CD4-positive, alpha-beta T cell treated with Interleukin-6 for 4 hours (primary cell): ENCODE results near the gene PRRC2A.
A peak's percentile ranks its signal among the peaks of the same experiment; 100 is the strongest.

Experiments
- DNase-seq: peaks from one replicate; pipeline ENCODE4 v3.0.0-alpha.2; 2020; ENCODE audit warnings: mixed read lengths

PRRC2A gene

GRCh38 chr6:31669676-31670075 is 49.2 kb downstream of the PRRC2A start, which contains the start of gene LY6G5B:
Gene LY6G5B, plus strand, starts transcription at chr6:31669976. Its CDS starts 975 bp downstream, at chr6:31670951.
- DNase-seq, result no peak

- DNase-seq, result no peak
These were observed 55.9 kb downstream of the PRRC2A start for GRCh38 chr6:31676322-31676903.

- no peak for DNase-seq
These were observed 56.4 kb downstream of the PRRC2A start for GRCh38 chr6:31676904-31677303.

- DNase-seq, result no peak
These were observed 57.4 kb downstream of the PRRC2A start for GRCh38 chr6:31677955-31678354.

GRCh38 chr6:31680226-31681134 is 60.0 kb downstream of the PRRC2A start, which contains the start of gene LY6G5C:
Gene LY6G5C, minus strand, starts transcription at chr6:31681067. Its CDS starts 694 bp downstream, at chr6:31680373.
- DNase-seq, result peak; percentile 76

- peak; percentile 61 for DNase-seq
These were observed 60.7 kb downstream of the PRRC2A start for GRCh38 chr6:31681135-31681671.

GRCh38 chr6:31683591-31683990 is 63.1 kb downstream of the PRRC2A start:
- no peak for DNase-seq

GRCh38 chr6:31686483-31686882 is 66.0 kb downstream of the PRRC2A start:
- DNase-seq, result no peak

GRCh38 chr6:31687321-31687720 is 66.8 kb downstream of the PRRC2A start:
- no peak for DNase-seq
